H1 (cell line): ENCODE results near the gene SNX25. TPM values are rescaled to one million over a fixed set of nuclear protein-coding genes. Genes with fewer than 3 reads are reported as not detected.

Experiments
- CTCF ChIA-PET: fragments of 300-600 bp; sonication (Branson Sonifier 250); formaldehyde crosslinking; loops from one replicate; lab custom pipeline; 2021; ENCODE audit not compliant: partially characterized antibody; lab: Charles Lee
- POLR2A ChIA-PET: fragments of 300-600 bp; sonication (Branson Sonifier 250); formaldehyde crosslinking; loops from one replicate; lab custom pipeline; 2021; ENCODE audit warnings: inconsistent platforms; ENCODE audit not compliant: partially characterized antibody; lab: Charles Lee
- DNase-seq, 2 experiments: peaks; one replicate each; pipeline versions ENCODE4 v3.0.0 to v3.0.0-alpha.2; 2010 to 2022; ENCODE audit warnings: low spot score in 2 of 2, low read depth in 1 of 2, mixed read lengths in 1 of 2
- FAIRE-seq: peaks from 2 replicates; lab custom pipeline; 2011; peaks lifted over from hg19 to GRCh38; lab: Jason Lieb, UNC
- H2AFZ ChIP-seq: 2 replicates; pipeline ENCODE4 v1.8.1; 2012; ENCODE audit warnings: low read length, inconsistent platforms
- H2AK5ac ChIP-seq: 2 replicates; pipeline ENCODE4 v1.6.1; 2013; ENCODE audit warnings: low read depth, low read length
- H2BK120ac ChIP-seq: replicated peaks from 2 replicates; pipeline ENCODE3; 2013; ENCODE audit warnings: low read depth, low read length, inconsistent platforms
- H2BK12ac ChIP-seq: 2 replicates; pipeline ENCODE4 v1.6.1; 2013; ENCODE audit warnings: low read depth, low read length
- H2BK15ac ChIP-seq: 2 replicates; pipeline ENCODE4 v1.6.1; 2013; ENCODE audit warnings: low read length
- H2BK20ac ChIP-seq: 2 replicates; pipeline ENCODE4 v1.6.1; 2013; ENCODE audit warnings: low read length
- H2BK5ac ChIP-seq: 2 replicates; pipeline ENCODE4 v1.6.1; 2013; ENCODE audit warnings: low read depth, low read length
- H3K14ac ChIP-seq: 2 replicates; pipeline ENCODE4 v1.6.1; 2013; ENCODE audit warnings: inconsistent platforms; ENCODE audit not compliant: insufficient read length
- H3K18ac ChIP-seq: 2 replicates; pipeline ENCODE4 v1.6.1; 2013; ENCODE audit warnings: low read length; ENCODE audit errors: extremely low read depth
- H3K23ac ChIP-seq: 2 replicates; pipeline ENCODE4 v1.6.1; 2013; ENCODE audit warnings: inconsistent platforms; ENCODE audit not compliant: insufficient read length
- H3K23me2 ChIP-seq: 2 replicates; pipeline ENCODE4 v1.6.1; 2013; ENCODE audit warnings: low read depth, low read length
- H3K27ac ChIP-seq: 2 replicates; pipeline ENCODE4 v1.6.1; 2011; ENCODE audit warnings: low read depth, low read length, inconsistent platforms
- H3K27me3 ChIP-seq, 4 experiments: replicated peaks in 1 of 4; 1 replicate in 1 of 4; 2 replicates in 3 of 4; pipeline versions ENCODE4 v1.6.1 to v1.8.1; 2011 to 2013; ENCODE audit warnings: low read length in 3 of 4, mild to moderate bottlenecking in 3 of 4, inconsistent platforms in 2 of 4, mixed read lengths in 2 of 4, moderate library complexity in 1 of 4; ENCODE audit not compliant: control insufficient read depth in 3 of 4, insufficient read depth in 3 of 4; ENCODE audit errors: extremely low read depth in 1 of 4
- H3K36me3 ChIP-seq, 4 experiments: 2 replicates each; pipeline versions ENCODE4 v1.6.1 to v1.8.1; 2011 to 2013; ENCODE audit warnings: mild to moderate bottlenecking in 4 of 4, low read length in 3 of 4, moderate library complexity in 2 of 4, control low read depth in 1 of 4, inconsistent platforms in 1 of 4; ENCODE audit not compliant: insufficient read depth in 4 of 4, control insufficient read depth in 2 of 4
- H3K4ac ChIP-seq: replicated peaks from 2 replicates; pipeline ENCODE3; 2013; ENCODE audit warnings: low read length, low read depth, mixed read lengths, inconsistent platforms; ENCODE audit not compliant: insufficient read length
- H3K4me1 ChIP-seq, 4 experiments: replicated peaks in 1 of 4; 1 replicate in 1 of 4; 2 replicates in 3 of 4; pipeline versions ENCODE4 v1.6.1 to v1.8.1; 2011 to 2013; ENCODE audit warnings: low read length in 3 of 4, inconsistent platforms in 2 of 4, mixed read lengths in 1 of 4; ENCODE audit not compliant: insufficient read depth in 4 of 4, control insufficient read depth in 3 of 4
- H3K4me2 ChIP-seq, 2 experiments: 2 replicates each; pipeline versions ENCODE4 v1.6.1 to v1.8.1; 2011 to 2013; ENCODE audit warnings: low read depth in 2 of 2, low read length in 2 of 2, control low read depth in 1 of 2, inconsistent platforms in 1 of 2, mild to moderate bottlenecking in 1 of 2; ENCODE audit not compliant: insufficient read depth in 1 of 2
- H3K4me3 ChIP-seq, 4 experiments: fragments of 200-600, 300-600 bp in 1 of 4; sonication (generic), shearing (Covaris generic), sonication (Bioruptor Twin) in 1 of 4; 2 replicates each; pipeline versions ENCODE4 v1.5.1 to v1.8.1; 2011 to 2016; ENCODE audit warnings: low read length in 4 of 4, low read depth in 3 of 4, control low read depth in 2 of 4, inconsistent platforms in 2 of 4, mild to moderate bottlenecking in 2 of 4, mixed read lengths in 1 of 4, moderate library complexity in 1 of 4; ENCODE audit not compliant: insufficient read depth in 2 of 4; ENCODE audit errors: extremely low read depth in 1 of 4
- H3K56ac ChIP-seq: replicated peaks from 2 replicates; pipeline ENCODE3; 2013; ENCODE audit warnings: low read depth, mild to moderate bottlenecking, mixed read lengths, low read length, inconsistent platforms; ENCODE audit not compliant: insufficient read length
- H3K79me1 ChIP-seq: 2 replicates; pipeline ENCODE4 v1.6.1; 2013; ENCODE audit warnings: low read depth, low read length, control low read depth
- H3K79me2 ChIP-seq, 2 experiments: 2 replicates each; pipeline versions ENCODE4 v1.6.1 to v1.8.1; 2012 to 2013; ENCODE audit warnings: low read length in 2 of 2, mild to moderate bottlenecking in 2 of 2, inconsistent platforms in 1 of 2; ENCODE audit not compliant: insufficient read depth in 2 of 2, control insufficient read depth in 1 of 2
- H3K9ac ChIP-seq, 4 experiments: replicated peaks in 1 of 4; 1 replicate in 1 of 4; 2 replicates in 3 of 4; pipeline versions ENCODE4 v1.6.1 to v1.8.1; 2011 to 2013; ENCODE audit warnings: low read depth in 3 of 4, low read length in 3 of 4, control low read depth in 2 of 4, mild to moderate bottlenecking in 2 of 4, moderate library complexity in 2 of 4, inconsistent platforms in 1 of 4; ENCODE audit errors: extremely low read depth in 1 of 4
- H3K9me3 ChIP-seq, 2 experiments: 2 replicates each; pipeline versions ENCODE4 v1.6.1 to v1.8.1; 2012 to 2013; ENCODE audit warnings: mild to moderate bottlenecking in 2 of 2, moderate library complexity in 2 of 2, control low read depth in 1 of 2, inconsistent platforms in 1 of 2, low read depth in 1 of 2, low read length in 1 of 2, mixed read lengths in 1 of 2; ENCODE audit not compliant: insufficient read depth in 2 of 2
- H4K20me1 ChIP-seq, 2 experiments: replicated peaks in 1 of 2; 2 replicates each; pipeline versions ENCODE3 to v1.8.1; 2011 to 2013; ENCODE audit warnings: inconsistent platforms in 2 of 2, low read length in 2 of 2, mild to moderate bottlenecking in 1 of 2; ENCODE audit not compliant: insufficient read depth in 2 of 2, control insufficient read depth in 1 of 2
- H4K5ac ChIP-seq: 2 replicates; pipeline ENCODE4 v1.6.1; 2013; ENCODE audit warnings: low read length, low read depth, mixed read lengths, inconsistent platforms; ENCODE audit not compliant: insufficient read length
- H4K8ac ChIP-seq: 2 replicates; pipeline ENCODE4 v1.8.0; 2013; ENCODE audit warnings: mild to moderate bottlenecking, moderate library complexity, low read length, inconsistent platforms; ENCODE audit not compliant: insufficient read depth; ENCODE audit errors: extremely low read depth
- H4K91ac ChIP-seq: replicated peaks from 2 replicates; pipeline ENCODE3; 2013; ENCODE audit warnings: low read length, mixed read lengths, inconsistent platforms; ENCODE audit not compliant: insufficient read length
- CBX8 ChIP-seq: fragments of 300-800, 300-1000 bp; sonication (generic); IDR thresholded peaks from 2 replicates; pipeline ENCODE4 v1.7.1; 2016; ENCODE audit warnings: low read depth, low read length, borderline replicate concordance
- CEBPB ChIP-seq: IDR thresholded peaks from 2 replicates; pipeline ENCODE4 v1.6.1; 2012; ENCODE audit warnings: low read depth, low read length
- CHD2 ChIP-seq: IDR thresholded peaks from 2 replicates; pipeline ENCODE4 v1.6.1; 2012; ENCODE audit warnings: low read length, improper control_type of control experiment
- FOSL1 ChIP-seq: IDR thresholded peaks from 2 replicates; pipeline ENCODE4 v1.6.1; 2011; ENCODE audit warnings: mild to moderate bottlenecking, low read depth, low read length, moderate library complexity; ENCODE audit not compliant: insufficient read depth
- GTF2F1 ChIP-seq: IDR thresholded peaks from 2 replicates; pipeline ENCODE4 v1.6.1; 2012; ENCODE audit warnings: low read depth, low read length, improper control_type of control experiment, borderline replicate concordance
- HDAC6 ChIP-seq: IDR thresholded peaks from one replicate; pipeline ENCODE4 v1.7.1; 2012; ENCODE audit warnings: low read depth, mild to moderate bottlenecking, inconsistent platforms, low read length, moderate library complexity
- JUN ChIP-seq: IDR thresholded peaks from 2 replicates; pipeline ENCODE4 v1.6.1; 2011; ENCODE audit warnings: low read depth, mild to moderate bottlenecking, improper control_type of control experiment, low read length
- JUND ChIP-seq: IDR thresholded peaks from 2 replicates; pipeline ENCODE4 v1.6.1; 2011; ENCODE audit warnings: mild to moderate bottlenecking, improper control_type of control experiment, low read length
- KDM4A ChIP-seq: IDR thresholded peaks from one replicate; pipeline ENCODE4 v1.7.1; 2012; ENCODE audit warnings: low read depth, mild to moderate bottlenecking, moderate library complexity, low read length, inconsistent platforms; ENCODE audit not compliant: severe bottlenecking
- KDM5A ChIP-seq: fragments of 200-600 bp; IDR thresholded peaks from 2 replicates; pipeline ENCODE4 v1.7.1; 2012; ENCODE audit warnings: mild to moderate bottlenecking, low read length, inconsistent platforms, mixed read lengths
- POLR2A ChIP-seq, 2 experiments: IDR thresholded peaks; 1 replicate in 1 of 2; 2 replicates in 1 of 2; pipeline ENCODE4 v1.6.1; 2011; ENCODE audit warnings: low read depth in 2 of 2, low read length in 2 of 2, mild to moderate bottlenecking in 2 of 2; ENCODE audit errors: control extremely low read depth in 1 of 2
- POLR2AphosphoS5 ChIP-seq: IDR thresholded peaks from 2 replicates; pipeline ENCODE4 v1.6.1; 2011; ENCODE audit warnings: low read depth, low read length
- SAP30 ChIP-seq: fragments of 300-600 bp; sonication (generic); IDR thresholded peaks from 2 replicates; pipeline ENCODE4 v1.7.1; 2012; ENCODE audit warnings: low read length, moderate library complexity, mild to moderate bottlenecking, inconsistent platforms; ENCODE audit not compliant: insufficient read depth, insufficient replicate concordance
- SIRT6 ChIP-seq: IDR thresholded peaks from one replicate; pipeline ENCODE4 v1.7.1; 2012; ENCODE audit warnings: low read length, inconsistent platforms
- SRF ChIP-seq: IDR thresholded peaks from 2 replicates; pipeline ENCODE4 v1.6.1; 2011; ENCODE audit warnings: mild to moderate bottlenecking, low read depth, low read length, moderate library complexity
- TBP ChIP-seq: IDR thresholded peaks from 2 replicates; pipeline ENCODE4 v1.6.1; 2011; ENCODE audit warnings: low read depth, low read length, improper control_type of control experiment
- WGBS, 2 experiments: shearing (Covaris generic) in 1 of 2; methylation state at CpG; one replicate each; pipeline versions ENCODE4 v1.1.6 to v1.1.7; 2013 to 2015; ENCODE audit warnings: low lambda C conversion rate in 2 of 2, mixed read lengths in 2 of 2, inconsistent platforms in 1 of 2, low coverage in 1 of 2, missing lambda C conversion rate in 1 of 2; ENCODE audit not compliant: insufficient replicate concordance in 2 of 2, insufficient coverage in 1 of 2, insufficient read length in 1 of 2; ENCODE audit errors: extremely low coverage in 1 of 2, missing lambda C conversion rate in 1 of 2; 5-methylcytosine and 5-hydroxymethylcytosine counted together
- polyA plus RNA-seq, 7 experiments: library from polyadenylated mRNA; depleted of rRNA in 3 of 7; stranded (reverse) in 5 of 7; unstranded in 2 of 7; fragments of >200 nt in 5 of 7; fragments of 200-250 nt in 2 of 7; gene quantifications; 1 replicate in 5 of 7; 2 replicates in 1 of 7; 4 replicates in 1 of 7; pipeline versions ENCODE4 v1.2.1 to v1.2.3, GENCODE V29; 2011 to 2013; ENCODE audit warnings: missing spikeins in 2 of 7, mixed read lengths in 2 of 7
- total RNA-seq: library from RNA; stranded (reverse); fragmentation: NEBNext Ultra II Directional; extraction: Animal tissue kit (Norgen Biotek cat#: 25700); gene quantifications from 2 replicates; pipeline ENCODE4 v1.2.1, GENCODE V29; 2021

SNX25 gene
- total and polyA plus RNA-seq, 2 of the 8 experiments (the other 6 are each of a cell fraction or from before 2014, with no cell fraction given) = 5.4 to 19.9 TPM

- Histone ChIP-seq H4K91ac (no peak overlapping the region), H3K4me1 (peaks cover 5 to 20% (median 12%) of the 10 kb centered on the region in 4 experiments; a peak in 6 of 7 replicates), H2BK20ac (no peak overlapping the region), H3K18ac (no peak overlapping the region), H2BK12ac (no peak overlapping the region), H2AK5ac (no peak overlapping the region), H3K9me3 (no peaks in the 10 kb centered on the region), H3K23ac (no peak overlapping the region), H3K79me2 (peaks cover 2 to 67% of the 10 kb centered on the region in 2 experiments; a peak in 3 of 4 replicates), H3K36me3 (no peaks in the 10 kb centered on the region), H2BK15ac (no peak overlapping the region), H4K20me1 (peaks cover 4 to 5% of the 10 kb centered on the region in 2 experiments), H3K4ac (no peak overlapping the region), H3K56ac (no peak overlapping the region), H3K14ac (no peak overlapping the region), H2BK120ac (no peak overlapping the region), H2BK5ac (no peak overlapping the region), H2AFZ (no peak overlapping the region), H3K4me2 (no peak overlapping the region), H4K5ac (no peak overlapping the region), H3K27me3 (peaks cover 0 to 3% (median 0%) of the 10 kb centered on the region in 4 experiments; a peak in 2 of 7 replicates), H4K8ac (no peak overlapping the region), H3K27ac (no peak overlapping the region), H3K79me1 (peaks cover 3% of the 10 kb centered on the region; the same call in 1 of the 2 replicates), H3K9ac (no peak overlapping the region), H3K4me3 (no peak overlapping the region), H3K23me2 (peaks cover 8% of the 10 kb centered on the region)
- TF ChIP-seq SAP30 (no peak), CHD2 (no peak), TBP (no peak), KDM4A (no peak), CEBPB (no peak), CBX8 (no peak), KDM5A (no peak), JUN (no peak), JUND (no peak), POLR2A (IDR thresholded peaks at IDR 0.05; ENCODE audit: control extremely low read depth in 1 of 2, low read depth in 2 of 2, low read length in 2 of 2) (no peak), FOSL1 (no peak), HDAC6 (no peak), POLR2AphosphoS5 (no peak), GTF2F1 (no peak), SRF (no peak), SIRT6 (no peak)
- ChIA-PET POLR2A (interaction anchor here (1.3 kb wide), 1 partner anchor 10 kb away, joined by 4 read pairs; no protein-coding TSS in a partner anchor), CTCF (interaction anchor here (0.6 to 1.5 kb wide), 6 partner anchors 9 to 242 kb away, joined by 3 to 5 read pairs (median 3); no protein-coding TSS in a partner anchor)
- no peak for FAIRE-seq
- 95% methylated on average over 4 of the region's 4 CpGs; no CpG with 5 or more reads in 1 of the 2 experiments for WGBS, 2 experiments
- DNase-seq = no peak
Measured at GRCh38 chr4:185212581-185212980, 3.2 kb downstream of the SNX25 start.
